ENCODE measurements around the gene SUN2. TPM values are rescaled to one million over a fixed set of nuclear protein-coding genes. Genes with fewer than 3 reads are reported as not detected.
A peak's percentile ranks its signal among the peaks of the same experiment; 100 is the strongest.

The SUN2 gene
- total and polyA plus RNA-seq, 9 of the 15 experiments (the other 6 are each of a cell fraction or from before 2014, with no cell fraction given), result 0.11 to 42.6 (median 16.7) TPM

DNA sequence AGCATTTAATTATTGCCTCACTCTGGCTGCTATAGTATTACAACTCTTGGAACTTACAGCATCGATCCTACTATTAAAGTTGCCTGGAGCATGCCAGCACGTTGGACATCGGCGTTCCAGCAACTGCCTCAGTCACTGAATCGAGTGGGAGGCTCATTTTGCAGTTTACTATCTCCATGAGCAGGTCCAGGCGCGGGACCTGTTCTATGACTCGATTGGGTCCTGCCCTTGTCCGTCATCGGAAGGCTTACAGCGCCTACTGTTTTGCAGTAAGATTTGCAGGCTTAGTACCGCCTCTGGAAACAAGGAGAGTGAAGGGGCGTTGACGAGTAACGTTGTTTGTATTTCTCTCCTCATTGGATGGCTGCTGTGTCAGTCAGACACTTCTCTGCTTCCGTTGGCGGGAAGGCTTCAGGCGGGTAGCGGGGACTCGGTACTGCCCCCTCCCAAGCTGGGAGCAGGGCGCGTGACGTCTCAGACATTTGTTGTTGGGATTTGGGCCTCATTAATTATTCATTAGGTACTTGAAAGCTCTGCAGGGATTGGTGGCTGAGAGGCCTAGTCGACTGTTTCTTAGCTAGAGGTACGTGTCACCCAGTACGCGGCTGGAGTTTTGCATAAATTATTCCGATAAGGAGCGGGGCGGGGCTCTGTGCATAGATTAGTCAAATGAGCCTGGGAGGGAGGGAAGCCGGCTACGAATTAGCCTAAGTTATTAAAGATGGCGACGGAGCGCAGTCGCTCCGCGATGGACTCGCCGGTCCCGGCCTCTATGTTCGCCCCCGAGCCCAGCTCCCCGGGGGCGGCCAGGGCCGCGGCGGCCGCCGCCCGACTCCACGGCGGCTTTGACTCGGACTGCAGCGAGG, 50.3 kb downstream of the SUN2 start, which contains the start of gene GTPBP1 (continued):
- TF ChIP-seq, protein P1, sequence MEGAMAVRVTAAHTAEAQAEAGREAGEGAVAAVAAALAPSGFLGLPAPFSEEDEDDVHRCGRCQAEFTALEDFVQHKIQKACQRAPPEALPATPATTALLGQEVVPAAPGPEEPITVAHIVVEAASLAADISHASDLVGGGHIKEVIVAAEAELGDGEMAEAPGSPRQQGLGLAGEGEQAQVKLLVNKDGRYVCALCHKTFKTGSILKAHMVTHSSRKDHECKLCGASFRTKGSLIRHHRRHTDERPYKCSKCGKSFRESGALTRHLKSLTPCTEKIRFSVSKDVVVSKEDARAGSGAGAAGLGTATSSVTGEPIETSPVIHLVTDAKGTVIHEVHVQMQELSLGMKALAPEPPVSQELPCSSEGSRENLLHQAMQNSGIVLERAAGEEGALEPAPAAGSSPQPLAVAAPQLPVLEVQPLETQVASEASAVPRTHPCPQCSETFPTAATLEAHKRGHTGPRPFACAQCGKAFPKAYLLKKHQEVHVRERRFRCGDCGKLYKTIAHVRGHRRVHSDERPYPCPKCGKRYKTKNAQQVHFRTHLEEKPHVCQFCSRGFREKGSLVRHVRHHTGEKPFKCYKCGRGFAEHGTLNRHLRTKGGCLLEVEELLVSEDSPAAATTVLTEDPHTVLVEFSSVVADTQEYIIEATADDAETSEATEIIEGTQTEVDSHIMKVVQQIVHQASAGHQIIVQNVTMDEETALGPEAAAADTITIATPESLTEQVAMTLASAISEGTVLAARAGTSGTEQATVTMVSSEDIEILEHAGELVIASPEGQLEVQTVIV (CRISPR knock-in tag; IDR thresholded peaks at IDR 0.05; ENCODE audit: borderline replicate concordance), result no peak
- TF ChIP-seq ZNF589 (CRISPR knock-in tag; IDR thresholded peaks at IDR 0.05; ENCODE audit: low read depth) (no peak), HNRNPUL1 (IDR thresholded peaks at IDR 0.05; ENCODE audit: low read length) (no peak), EP300 (IDR thresholded peaks at IDR 0.05; ENCODE audit: low read length) (0 out of 2 replicates have a peak, but pooled peaks have one; percentile 51), CUX1 (CRISPR knock-in tag; IDR thresholded peaks at IDR 0.05) (no peak), PHB (CRISPR knock-in tag; IDR thresholded peaks at IDR 0.05) (no peak), TARDBP (IDR thresholded peaks at IDR 0.05) (no peak), FOXM1 (IDR thresholded peaks at IDR 0.05; ENCODE audit: low read depth) (0 out of 2 replicates have a peak, but pooled peaks have one; percentile 7), FOXM1 (CRISPR knock-in tag; IDR thresholded peaks at IDR 0.05; ENCODE audit: low read depth) (no peak), ELF2 (CRISPR knock-in tag; IDR thresholded peaks at IDR 0.05) (no peak), HINFP (tag; conservative IDR thresholded peaks at IDR 0.05; ENCODE audit: low read depth) (no peak), SP2 (IDR thresholded peaks at IDR 0.05; ENCODE audit: extremely low read depth, low read depth, low read length, poor library complexity, severe bottlenecking) (peak; percentile 70), PRPF4 (IDR thresholded peaks at IDR 0.05; ENCODE audit: insufficient read depth, low read depth, low read length, poor library complexity, severe bottlenecking) (no peak)
- TF ChIP-seq, protein P2, sequence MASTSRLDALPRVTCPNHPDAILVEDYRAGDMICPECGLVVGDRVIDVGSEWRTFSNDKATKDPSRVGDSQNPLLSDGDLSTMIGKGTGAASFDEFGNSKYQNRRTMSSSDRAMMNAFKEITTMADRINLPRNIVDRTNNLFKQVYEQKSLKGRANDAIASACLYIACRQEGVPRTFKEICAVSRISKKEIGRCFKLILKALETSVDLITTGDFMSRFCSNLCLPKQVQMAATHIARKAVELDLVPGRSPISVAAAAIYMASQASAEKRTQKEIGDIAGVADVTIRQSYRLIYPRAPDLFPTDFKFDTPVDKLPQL (IDR thresholded peaks at IDR 0.05; ENCODE audit: extremely low read depth, insufficient read length), result peak; percentile 18
